ENCODE measurements around the gene GLT8D2.

GLT8D2 gene

DNA sequence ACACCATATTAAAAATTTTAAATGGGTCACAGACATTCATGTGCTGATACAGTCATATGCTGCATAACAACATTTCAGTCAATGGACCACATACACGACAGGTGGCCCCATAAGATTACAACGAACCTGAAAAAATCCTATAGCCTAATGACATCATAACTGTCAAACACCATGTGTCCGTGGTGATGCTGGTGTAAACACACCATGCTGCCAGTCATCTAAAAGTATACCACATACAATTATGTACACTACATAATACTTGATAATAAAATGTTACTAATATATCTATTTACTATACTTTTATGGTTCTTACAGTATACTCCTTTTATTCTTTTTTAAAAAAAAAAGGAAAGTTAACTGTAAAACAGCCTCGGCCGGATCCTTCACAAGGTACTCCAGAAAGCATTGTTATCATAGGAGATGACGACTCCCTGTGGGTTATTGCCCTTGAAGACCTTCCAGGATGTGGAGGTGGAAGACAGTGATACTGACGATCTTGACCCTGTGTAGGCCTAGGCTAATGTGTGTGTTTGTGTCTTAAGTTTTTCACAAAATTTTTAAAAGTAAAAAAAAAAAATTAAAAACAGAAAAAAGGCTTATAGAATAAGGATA lies 89.3 kb downstream of the GLT8D2 start:
- peaks cover 3% of the 10 kb centered on the region for H3K9me3 Mint-ChIP-seq
- TF ChIP-seq, protein P1, sequence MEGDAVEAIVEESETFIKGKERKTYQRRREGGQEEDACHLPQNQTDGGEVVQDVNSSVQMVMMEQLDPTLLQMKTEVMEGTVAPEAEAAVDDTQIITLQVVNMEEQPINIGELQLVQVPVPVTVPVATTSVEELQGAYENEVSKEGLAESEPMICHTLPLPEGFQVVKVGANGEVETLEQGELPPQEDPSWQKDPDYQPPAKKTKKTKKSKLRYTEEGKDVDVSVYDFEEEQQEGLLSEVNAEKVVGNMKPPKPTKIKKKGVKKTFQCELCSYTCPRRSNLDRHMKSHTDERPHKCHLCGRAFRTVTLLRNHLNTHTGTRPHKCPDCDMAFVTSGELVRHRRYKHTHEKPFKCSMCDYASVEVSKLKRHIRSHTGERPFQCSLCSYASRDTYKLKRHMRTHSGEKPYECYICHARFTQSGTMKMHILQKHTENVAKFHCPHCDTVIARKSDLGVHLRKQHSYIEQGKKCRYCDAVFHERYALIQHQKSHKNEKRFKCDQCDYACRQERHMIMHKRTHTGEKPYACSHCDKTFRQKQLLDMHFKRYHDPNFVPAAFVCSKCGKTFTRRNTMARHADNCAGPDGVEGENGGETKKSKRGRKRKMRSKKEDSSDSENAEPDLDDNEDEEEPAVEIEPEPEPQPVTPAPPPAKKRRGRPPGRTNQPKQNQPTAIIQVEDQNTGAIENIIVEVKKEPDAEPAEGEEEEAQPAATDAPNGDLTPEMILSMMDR (IDR thresholded peaks at IDR 0.05), result no peak
- H3K4me3 Mint-ChIP-seq, result no peak overlapping the region
- no peak overlapping the region for H3K27ac Mint-ChIP-seq
- peaks cover 56% of the 10 kb centered on the region for H3K4me1 Mint-ChIP-seq
- H3K27me3 Mint-ChIP-seq (ENCODE audit: low read depth, poor library complexity), result no peaks in the 10 kb centered on the region
- no peak for DNase-seq
- peaks cover 18% of the 10 kb centered on the region for H3K36me3 Mint-ChIP-seq (ENCODE audit: low read depth)

DNA sequence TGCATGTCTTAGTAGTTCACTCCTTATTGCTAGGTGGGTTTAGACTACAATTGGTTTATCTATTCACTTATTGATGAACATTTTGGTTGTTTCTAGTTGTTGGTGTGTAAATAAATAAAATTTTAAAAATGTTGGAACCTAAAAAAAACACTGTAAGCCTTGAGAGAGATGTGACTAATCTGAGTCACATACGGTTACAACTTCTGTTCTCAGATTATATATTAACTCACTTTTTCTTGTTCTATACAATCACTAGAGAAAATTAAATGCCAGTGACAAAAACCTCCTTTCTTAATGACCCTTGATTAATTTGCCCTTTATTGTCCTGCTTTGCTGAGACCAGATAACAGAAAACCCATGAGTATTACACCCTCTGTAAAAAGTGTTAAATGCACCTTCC lies 91.4 kb downstream of the GLT8D2 start:
- Mint-ChIP-seq H3K36me3 (ENCODE audit: low read depth) (peaks cover 28% of the 10 kb centered on the region), H3K9me3 (peaks cover 3% of the 10 kb centered on the region), H3K27ac (peak overlapping the region; percentile 83), H3K4me3 (peak overlapping the region; percentile 74), H3K27me3 (ENCODE audit: low read depth, poor library complexity) (no peaks in the 10 kb centered on the region), H3K4me1 (peaks cover 57% of the 10 kb centered on the region)
- DNase-seq, result no peak
- TF ChIP-seq, protein P1 (IDR thresholded peaks at IDR 0.05), result no peak

DNA sequence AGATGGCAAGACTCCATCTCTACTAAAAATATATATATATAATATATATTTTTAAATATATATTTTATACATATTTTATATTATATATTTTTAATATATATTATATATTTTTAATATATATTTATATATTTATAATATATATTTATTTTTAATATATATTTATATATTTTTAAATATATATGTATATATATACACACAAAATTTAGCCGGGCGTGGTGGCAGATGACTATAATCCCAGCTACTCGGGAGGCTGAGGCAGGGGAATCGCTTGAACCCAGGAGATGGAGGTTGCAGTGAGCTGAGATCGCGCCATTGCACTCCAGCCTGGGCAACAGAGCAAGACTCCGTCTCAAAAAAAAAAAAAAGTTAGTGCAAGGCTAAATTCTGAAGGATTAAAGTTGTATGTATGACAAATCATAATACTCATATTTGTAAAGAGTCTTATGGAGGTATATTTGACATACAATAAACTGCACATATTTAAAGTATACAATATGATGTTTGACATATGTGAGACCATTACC lies 92.1 kb downstream of the GLT8D2 start:
- H3K27me3 Mint-ChIP-seq (ENCODE audit: low read depth, poor library complexity), result no peaks in the 10 kb centered on the region
- H3K4me3 Mint-ChIP-seq, result peak overlapping the region; percentile 90
- TF ChIP-seq, protein P1 (IDR thresholded peaks at IDR 0.05), result no peak
- peaks cover 3% of the 10 kb centered on the region for H3K9me3 Mint-ChIP-seq
- H3K4me1 Mint-ChIP-seq, result peaks cover 51% of the 10 kb centered on the region
- no peak for DNase-seq
- peaks cover 27% of the 10 kb centered on the region for H3K36me3 Mint-ChIP-seq (ENCODE audit: low read depth)
- H3K27ac Mint-ChIP-seq, result peak overlapping the region; percentile 100

DNA sequence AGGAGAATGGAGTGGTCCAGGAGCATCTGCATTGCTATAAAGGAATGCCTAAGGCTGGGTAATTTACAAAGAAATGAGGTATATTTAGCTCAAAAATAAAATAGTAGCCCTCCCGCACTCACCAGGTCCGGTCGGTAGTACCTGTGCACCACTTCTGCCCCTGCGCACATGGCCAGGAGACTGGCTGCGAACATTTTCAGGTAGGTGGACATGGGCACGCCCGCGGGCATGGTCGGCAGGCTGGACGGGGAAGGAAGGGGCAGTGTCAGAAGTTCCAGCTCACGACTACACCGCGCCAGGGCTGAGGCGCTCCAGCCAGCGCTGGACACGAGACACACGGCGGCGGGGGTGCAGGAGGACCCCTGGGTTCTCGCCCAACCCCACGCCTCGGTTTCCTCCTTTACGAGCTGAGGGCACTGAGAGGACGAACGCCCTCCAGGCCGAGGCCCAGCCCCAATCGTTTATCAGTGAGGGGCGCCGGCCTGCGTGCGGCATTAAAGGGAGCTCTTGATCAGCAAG lies 93.4 kb downstream of the GLT8D2 start:
- Mint-ChIP-seq H3K9me3 (peaks cover 3% of the 10 kb centered on the region), H3K27me3 (ENCODE audit: low read depth, poor library complexity) (no peaks in the 10 kb centered on the region), H3K4me3 (peak overlapping the region; percentile 90), H3K27ac (peak overlapping the region; percentile 100), H3K36me3 (ENCODE audit: low read depth) (peaks cover 32% of the 10 kb centered on the region), H3K4me1 (peaks cover 48% of the 10 kb centered on the region)
- DNase-seq, result no peak
- TF ChIP-seq, protein P1 (IDR thresholded peaks at IDR 0.05), result no peak

DNA sequence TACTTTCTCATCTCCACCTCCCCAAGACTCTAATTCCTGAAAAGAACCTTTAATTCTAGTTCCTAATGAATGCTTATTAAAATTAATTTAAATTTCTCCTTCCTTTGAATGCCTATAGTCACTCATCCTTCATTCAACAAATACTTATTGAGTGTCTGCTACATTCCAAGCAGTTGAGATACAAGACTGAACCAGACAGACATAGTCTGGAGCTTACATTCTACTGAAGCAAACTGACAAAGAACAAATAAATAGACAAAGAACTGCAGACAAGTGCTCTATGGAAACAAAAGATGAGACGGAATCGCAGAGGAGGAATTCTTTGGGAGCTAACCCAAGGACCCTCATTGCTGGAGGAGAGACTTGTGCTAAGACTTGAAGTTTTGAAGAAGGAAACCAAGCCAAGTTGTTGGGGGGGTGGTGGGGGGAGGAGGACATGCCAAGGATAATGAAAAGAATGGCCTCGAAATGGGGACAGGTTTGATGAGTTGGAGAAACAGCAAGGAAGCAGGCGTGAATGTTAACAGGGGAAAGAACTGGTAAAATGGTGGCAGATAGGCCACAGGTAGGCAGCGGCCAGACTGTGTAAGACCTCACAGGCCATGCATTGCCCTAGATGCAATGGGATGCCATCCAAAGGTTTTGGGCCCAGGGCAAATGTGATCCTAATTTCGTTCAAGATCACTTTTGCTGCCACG lies 94.0 kb downstream of the GLT8D2 start:
- H3K4me3 Mint-ChIP-seq, result peak overlapping the region; percentile 90
- H3K36me3 Mint-ChIP-seq (ENCODE audit: low read depth), result peaks cover 34% of the 10 kb centered on the region
- H3K4me1 Mint-ChIP-seq, result peaks cover 48% of the 10 kb centered on the region
- peak overlapping the region; percentile 100 for H3K27ac Mint-ChIP-seq
- no peak for DNase-seq
- H3K27me3 Mint-ChIP-seq (ENCODE audit: low read depth, poor library complexity), result no peaks in the 10 kb centered on the region
- peaks cover 3% of the 10 kb centered on the region for H3K9me3 Mint-ChIP-seq
- TF ChIP-seq, protein P1 (IDR thresholded peaks at IDR 0.05), result no peak

Measured in nephron progenitor cell (in vitro differentiated cells).